Hippocampal formation (tissue), 2 donors: ENCODE data around the gene SH3BGR.

Experiments
- DNase-seq, 2 donors: peaks; one replicate each; lab custom pipeline; 2025; lab: John Stamatoyannopoulos, UW

SH3BGR gene

GRCh38 chr21:39552856-39553255 lies 101.1 kb downstream of the SH3BGR start:
- no peak for DNase-seq

GRCh38 chr21:39553331-39553730 lies 101.6 kb downstream of the SH3BGR start:
- no peak for DNase-seq

- peak; percentile 6 to 47 for DNase-seq
Observed at GRCh38 chr21:39555911-39556590, 104.3 kb downstream of the SH3BGR start.

GRCh38 chr21:39559511-39559910 lies 107.7 kb downstream of the SH3BGR start:
- no peak for DNase-seq

GRCh38 chr21:39561140-39561539 lies 109.4 kb downstream of the SH3BGR start:
- DNase-seq: no peak

GRCh38 chr21:39562791-39563770 lies 111.3 kb downstream of the SH3BGR start:
- DNase-seq: no peak

GRCh38 chr21:39564200-39564599 lies 112.4 kb downstream of the SH3BGR start:
- peak in 1 of 2 donors; percentile 17 for DNase-seq
